CD4-positive, alpha-beta T cell (primary cell): ENCODE results near the gene COG3. TPM values are rescaled to one million over a fixed set of nuclear protein-coding genes. Genes with fewer than 3 reads are reported as not detected.

Experiments used
- ATAC-seq: fragments of 200-7000 bp; cut with Tn5 transposase; one replicate; pipeline ENCODE4 v1.10.0; 2022; ENCODE audit warnings: mild to moderate bottlenecking; ENCODE audit not compliant: poor library complexity
- CTCF ChIA-PET: fragments of 350-600 bp; sonication (Branson Sonifier 250); formaldehyde crosslinking; loops from one replicate; lab custom pipeline; 2021; ENCODE audit warnings: antibody characterized with exemption, inconsistent platforms; lab: Charles Lee
- POLR2A ChIA-PET: fragments of 350-600 bp; sonication (Branson Sonifier 250); formaldehyde crosslinking; loops from one replicate; lab custom pipeline; 2021; ENCODE audit warnings: antibody characterized with exemption, inconsistent platforms; lab: Charles Lee
- DNase-seq, 14 experiments: peaks; one replicate each; pipeline ENCODE4 v3.0.0-alpha.2; 2013 to 2020; ENCODE audit warnings: mixed read lengths in 2 of 14
- H3K27ac ChIP-seq, 2 donors: one replicate each; pipeline versions ENCODE4 v1.5.1 to v1.7.0; 2013; ENCODE audit warnings: low read length in 2 of 2, low read depth in 1 of 2, mild to moderate bottlenecking in 1 of 2
- H3K27me3 ChIP-seq, 2 experiments: 1 replicate in 1 of 2; 2 replicates in 1 of 2; pipeline versions ENCODE4 v1.6.1 to v1.7.0; 2013; ENCODE audit warnings: low read length in 2 of 2, control low read depth in 1 of 2, mild to moderate bottlenecking in 1 of 2, moderate library complexity in 1 of 2; ENCODE audit not compliant: insufficient read depth in 2 of 2, control insufficient read depth in 1 of 2
- H3K36me3 ChIP-seq: one replicate; pipeline ENCODE4 v1.6.1; 2013; ENCODE audit warnings: low read length, control low read depth; ENCODE audit not compliant: insufficient read depth
- H3K4me1 ChIP-seq: one replicate; pipeline ENCODE4 v1.6.1; 2013; ENCODE audit warnings: low read length, control low read depth; ENCODE audit not compliant: insufficient read depth
- H3K4me3 ChIP-seq: one replicate; pipeline ENCODE4 v1.5.1; 2013; ENCODE audit warnings: mild to moderate bottlenecking, low read length, moderate library complexity
- H3K9me3 ChIP-seq, 2 experiments: 1 replicate in 1 of 2; 2 replicates in 1 of 2; pipeline versions ENCODE4 v1.6.1 to v1.7.0; 2013; ENCODE audit warnings: low read length in 2 of 2, mild to moderate bottlenecking in 2 of 2, control low read depth in 1 of 2, moderate library complexity in 1 of 2; ENCODE audit not compliant: control insufficient read depth in 1 of 2, insufficient read depth in 1 of 2
- H3K27ac Mint-ChIP-seq: one replicate; pipeline ENCODE4 v1.8.0; 2020; ENCODE audit warnings: mixed read lengths
- H3K27me3 Mint-ChIP-seq: one replicate; pipeline ENCODE4 v1.8.0; 2021; ENCODE audit warnings: mixed read lengths
- H3K36me3 Mint-ChIP-seq: one replicate; pipeline ENCODE4 v1.8.0; 2021; ENCODE audit warnings: low read depth, mixed read lengths
- H3K4me1 Mint-ChIP-seq: one replicate; pipeline ENCODE4 v1.8.0; 2021; ENCODE audit warnings: low read depth, mixed read lengths
- H3K4me3 Mint-ChIP-seq: one replicate; pipeline ENCODE4 v1.8.0; 2020; ENCODE audit warnings: mild to moderate bottlenecking, mixed read lengths
- H3K9me3 Mint-ChIP-seq: one replicate; pipeline ENCODE4 v1.8.0; 2020; ENCODE audit warnings: mixed read lengths
- intact Hi-C, 2 experiments: fragments of 100-400 bp; cut with DNase I in 1 of 2; cut with micrococcal nuclease in 1 of 2; formaldehyde crosslinking; loops; one replicate each; pipeline versions ENCODE4 v1.15.1 to v1.9.0; 2023 to 2025; cut with DNase I, micrococcal nuclease
- total RNA-seq, 174 experiments: library from RNA in 2 of 174; stranded (reverse) in 2 of 174; gene quantifications; one replicate each; pipeline ENCODE4 v1.2.3 and lab custom pipeline; 2021 to 2026
- TF ChIP-seq, protein P1 (sequence below): fragments of 200-600 bp; IDR thresholded peaks from one replicate; pipeline ENCODE4 v1.8.0; 2022; ENCODE audit warnings: antibody characterized with exemption, mild to moderate bottlenecking

Gene COG3
- total RNA-seq, 2 experiments from 2014 or later, result 52.8 to 57.0 TPM

GRCh38 chr13:45575830-45576180 is 111.1 kb downstream of the COG3 start:
- no peaks in the 10 kb centered on the region for H3K4me1 ChIP-seq
- no peak overlapping the region for H3K4me3 ChIP-seq
- H3K27me3 ChIP-seq, result peaks cover 0 to 2% of the 10 kb centered on the region in 2 experiments
- H3K27ac ChIP-seq, result no peak overlapping the region
- Mint-ChIP-seq H3K9me3 (no peaks in the 10 kb centered on the region), H3K27ac (no peak overlapping the region), H3K36me3 (no peaks in the 10 kb centered on the region), H3K4me3 (no peak overlapping the region), H3K4me1 (no peaks in the 10 kb centered on the region), H3K27me3 (peaks cover 15% of the 10 kb centered on the region)
- ATAC-seq (no peak), DNase-seq (no peak)
- no peaks in the 10 kb centered on the region for H3K9me3 ChIP-seq
- H3K36me3 ChIP-seq, result no peaks in the 10 kb centered on the region
- ChIA-PET POLR2A (no interaction called here), CTCF (no interaction called here)
- intact Hi-C loops, result no loop called here
- TF ChIP-seq, protein P1, sequence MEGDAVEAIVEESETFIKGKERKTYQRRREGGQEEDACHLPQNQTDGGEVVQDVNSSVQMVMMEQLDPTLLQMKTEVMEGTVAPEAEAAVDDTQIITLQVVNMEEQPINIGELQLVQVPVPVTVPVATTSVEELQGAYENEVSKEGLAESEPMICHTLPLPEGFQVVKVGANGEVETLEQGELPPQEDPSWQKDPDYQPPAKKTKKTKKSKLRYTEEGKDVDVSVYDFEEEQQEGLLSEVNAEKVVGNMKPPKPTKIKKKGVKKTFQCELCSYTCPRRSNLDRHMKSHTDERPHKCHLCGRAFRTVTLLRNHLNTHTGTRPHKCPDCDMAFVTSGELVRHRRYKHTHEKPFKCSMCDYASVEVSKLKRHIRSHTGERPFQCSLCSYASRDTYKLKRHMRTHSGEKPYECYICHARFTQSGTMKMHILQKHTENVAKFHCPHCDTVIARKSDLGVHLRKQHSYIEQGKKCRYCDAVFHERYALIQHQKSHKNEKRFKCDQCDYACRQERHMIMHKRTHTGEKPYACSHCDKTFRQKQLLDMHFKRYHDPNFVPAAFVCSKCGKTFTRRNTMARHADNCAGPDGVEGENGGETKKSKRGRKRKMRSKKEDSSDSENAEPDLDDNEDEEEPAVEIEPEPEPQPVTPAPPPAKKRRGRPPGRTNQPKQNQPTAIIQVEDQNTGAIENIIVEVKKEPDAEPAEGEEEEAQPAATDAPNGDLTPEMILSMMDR, result no peak

- Histone ChIP-seq H3K27ac (no peak overlapping the region), H3K4me1 (no peaks in the 10 kb centered on the region), H3K36me3 (no peaks in the 10 kb centered on the region), H3K9me3 (no peaks in the 10 kb centered on the region), H3K4me3 (no peak overlapping the region), H3K27me3 (peaks cover 0 to 2% of the 10 kb centered on the region in 2 experiments)
- H3K9me3 Mint-ChIP-seq, result no peaks in the 10 kb centered on the region
- ChIA-PET CTCF (no interaction called here), POLR2A (interaction anchor here (0.5 kb wide), 1 partner anchor 937 kb away, joined by 3 read pairs; no protein-coding TSS in a partner anchor)
- peaks cover 14% of the 10 kb centered on the region for H3K27me3 Mint-ChIP-seq
- H3K27ac Mint-ChIP-seq, result no peak overlapping the region
- H3K4me3 Mint-ChIP-seq, result no peak overlapping the region
- no peaks in the 10 kb centered on the region for H3K36me3 Mint-ChIP-seq
- intact Hi-C loops, result no loop called here
- TF ChIP-seq, protein P1, result no peak
- ATAC-seq, result no peak
- no peaks in the 10 kb centered on the region for H3K4me1 Mint-ChIP-seq
- DNase-seq, result no peak
Observed at GRCh38 chr13:45576466-45576865, 111.7 kb downstream of the COG3 start.

DNA sequence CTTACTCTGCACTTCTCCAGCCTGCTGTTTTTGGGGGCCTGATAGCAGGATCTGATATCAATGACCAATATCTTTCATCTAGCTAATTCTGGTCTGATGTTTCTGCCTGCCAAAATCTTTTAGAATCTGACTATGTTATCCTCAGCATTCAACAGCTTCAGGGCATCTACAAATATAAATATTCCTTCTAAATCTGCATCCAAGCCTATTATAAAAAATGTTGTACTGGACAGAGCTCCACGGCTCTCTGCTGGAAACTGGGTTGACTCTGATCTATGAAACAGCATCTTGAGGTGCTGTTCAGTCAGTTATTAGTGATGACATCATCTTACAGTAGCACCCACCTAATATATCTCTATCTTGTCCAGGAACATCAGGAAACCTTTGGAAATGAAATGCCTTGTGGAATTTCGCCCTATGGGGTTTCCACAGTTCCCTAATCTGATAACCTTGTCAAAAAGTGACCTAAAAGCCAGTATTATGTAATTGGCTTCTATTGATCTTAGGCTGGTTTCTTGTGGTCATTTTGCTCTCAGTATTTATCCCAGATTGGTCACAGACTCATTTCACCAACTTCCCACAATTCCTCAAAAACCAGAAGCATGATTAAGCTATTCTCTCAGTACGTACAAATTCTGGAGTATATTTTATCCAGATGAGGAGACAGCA is 117.8 kb downstream of the COG3 start:
- POLR2A ChIA-PET, result no interaction called here
- TF ChIP-seq, protein P1, result no peak
- Mint-ChIP-seq H3K27ac (no peak overlapping the region), H3K4me1 (no peaks in the 10 kb centered on the region), H3K27me3 (peaks cover 11% of the 10 kb centered on the region), H3K9me3 (no peaks in the 10 kb centered on the region), H3K36me3 (no peaks in the 10 kb centered on the region), H3K4me3 (no peak overlapping the region)
- no peak overlapping the region for H3K27ac ChIP-seq
- CTCF ChIA-PET, result no interaction called here
- DNase-seq, result no peak
- intact Hi-C loops, result no loop called here
- ATAC-seq, result no peak
- no peak overlapping the region for H3K4me3 ChIP-seq
- no peaks in the 10 kb centered on the region for H3K9me3 ChIP-seq
- no peaks in the 10 kb centered on the region for H3K27me3 ChIP-seq
- no peaks in the 10 kb centered on the region for H3K36me3 ChIP-seq
- no peaks in the 10 kb centered on the region for H3K4me1 ChIP-seq
